Activated CD8-positive, alpha-beta memory T cell treated with anti-CD3 and anti-CD28 coated beads, Interleukin-2, amount 50 U/mL, for 4 hours (primary cell): ENCODE data around the gene FAM163B.
"Not testable (repeated sequence)": the region's sequence is repeated elsewhere in the genome, so short reads cannot be mapped to it uniquely, and the experiment has no call there.

Source experiments
- DNase-seq: peaks from one replicate; pipeline ENCODE4 v3.0.0-alpha.2; 2020

Gene FAM163B

DNA sequence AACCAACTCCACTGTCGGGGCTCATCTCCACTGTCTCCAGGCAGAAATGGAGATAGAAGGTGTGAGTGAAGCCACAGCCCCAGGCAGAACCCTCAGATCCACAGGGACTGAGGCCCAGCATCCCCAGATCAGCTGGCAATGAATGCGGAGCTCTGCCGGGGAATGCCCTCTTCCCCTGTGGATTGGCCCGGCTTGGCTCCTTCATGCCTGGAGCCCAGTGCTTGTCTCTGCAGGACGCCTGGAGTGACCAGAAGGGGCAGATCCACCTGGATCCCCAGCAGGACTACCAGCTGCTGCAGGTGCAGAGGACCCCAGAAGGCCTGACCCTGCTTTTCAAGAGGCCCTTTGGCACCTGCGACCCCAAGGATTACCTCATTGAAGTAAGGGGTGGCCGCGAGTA, 30.4 kb upstream of the FAM163B start:
- DNase-seq = no peak

- DNase-seq = no peak
Observed at GRCh38 chr9:133638711-133639110, 29.5 kb upstream of the FAM163B start.

DNA sequence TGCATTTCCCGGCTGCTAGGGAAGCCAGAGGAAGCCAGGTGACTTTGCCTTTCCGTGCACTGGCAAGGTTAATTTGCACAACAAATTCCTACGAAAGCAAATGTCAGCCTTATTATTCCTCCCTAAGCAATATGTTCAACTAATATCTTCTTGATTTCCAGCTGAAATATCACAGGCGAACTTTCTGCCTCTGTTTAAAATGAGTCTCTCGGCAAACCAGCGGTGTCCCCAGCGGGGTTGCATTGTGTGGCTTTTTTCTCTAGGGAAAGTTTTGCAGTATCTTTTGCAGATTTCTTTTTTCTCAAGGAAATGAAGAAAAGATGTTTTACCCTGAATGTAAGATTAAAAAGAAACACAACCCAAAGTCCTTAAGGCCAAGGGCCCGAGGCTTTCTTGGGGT, 28.9 kb upstream of the FAM163B start:
- no peak for DNase-seq

GRCh38 chr9:133637451-133638055, 28.4 kb upstream of the FAM163B start:
- DNase-seq = no peak

DNA sequence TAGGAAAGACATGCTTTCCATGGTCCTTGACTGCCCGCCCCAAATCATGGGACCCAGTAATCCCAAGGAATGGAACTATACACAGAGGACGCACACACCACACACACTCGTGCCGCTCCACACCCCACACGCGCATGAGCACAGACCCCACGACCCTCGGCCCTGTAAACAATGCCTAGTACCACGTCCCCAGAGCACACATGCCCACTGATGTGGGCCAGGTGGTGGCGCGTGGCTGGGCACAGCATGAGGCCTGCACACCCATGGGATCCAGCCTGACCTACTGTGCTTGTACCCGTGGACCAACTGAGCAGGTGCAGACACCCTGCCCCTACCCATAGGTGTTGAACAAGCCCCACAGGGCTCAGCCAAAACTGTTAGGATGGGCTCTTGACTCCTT, 27.7 kb upstream of the FAM163B start:
- no peak for DNase-seq

- no peak for DNase-seq
Observed at GRCh38 chr9:133635533-133636531, 26.6 kb upstream of the FAM163B start, which contains the start of gene DBH. Gene DBH, plus strand, starts transcription at chr9:133636363. Its CDS starts 9 bp downstream, at chr9:133636372.

- no peak for DNase-seq
Observed at GRCh38 chr9:133635098-133635497, 25.9 kb upstream of the FAM163B start.

DNA sequence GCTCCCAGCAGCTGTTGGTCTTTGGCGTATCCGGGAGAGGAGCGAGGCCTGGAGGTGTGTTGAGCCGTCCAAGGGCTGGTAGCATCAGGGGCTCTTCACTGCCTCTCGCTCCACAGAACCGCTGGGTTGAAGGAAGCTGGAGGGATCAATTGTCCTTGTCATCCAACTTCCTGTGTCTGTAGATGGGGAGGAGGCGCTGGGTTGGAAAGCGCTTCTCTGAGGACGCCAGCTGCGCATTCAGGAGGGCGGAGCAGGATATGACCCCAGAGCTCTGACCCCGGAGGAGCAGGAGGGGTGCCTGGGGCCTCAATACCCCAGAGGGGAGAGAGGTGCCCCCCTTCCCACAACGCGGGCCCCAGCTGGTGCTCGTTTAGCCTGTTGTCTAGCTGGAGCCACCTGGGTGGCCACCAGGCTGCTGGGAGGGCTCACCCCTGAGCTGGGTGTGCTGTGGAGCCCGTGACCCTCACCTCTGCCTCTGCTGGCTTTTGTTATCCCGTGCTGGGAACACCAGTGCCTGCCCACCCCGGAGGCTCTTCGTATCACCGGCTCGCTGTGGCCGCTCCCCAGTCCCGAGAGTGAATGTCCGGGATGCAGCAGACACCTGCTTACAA, 25.0 kb upstream of the FAM163B start:
- no peak for DNase-seq

DNA sequence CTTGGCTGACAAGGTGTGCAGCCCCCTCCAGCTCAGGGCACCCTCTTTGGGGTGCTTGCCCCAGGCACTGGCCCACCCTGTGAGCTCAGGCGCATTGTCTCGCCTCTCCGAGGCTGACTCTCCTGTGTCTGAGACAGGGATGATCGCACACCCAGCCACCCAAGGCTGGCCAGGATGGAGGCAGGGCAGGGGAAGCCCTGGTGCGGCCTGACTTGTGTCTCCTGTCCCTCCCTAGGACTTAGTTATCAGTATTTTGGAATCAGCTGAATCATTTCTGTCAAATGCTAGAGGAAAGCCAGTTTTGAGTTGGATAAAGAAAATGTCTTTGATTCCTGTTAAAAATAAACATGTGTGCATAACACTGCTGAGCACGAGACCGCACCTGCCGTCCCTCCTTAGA, 24.5 kb upstream of the FAM163B start:
- DNase-seq = no peak

- DNase-seq = no peak
Observed at GRCh38 chr9:133632806-133633680, 23.9 kb upstream of the FAM163B start.

GRCh38 chr9:133631111-133631510, 21.9 kb upstream of the FAM163B start:
- DNase-seq = no peak

DNA sequence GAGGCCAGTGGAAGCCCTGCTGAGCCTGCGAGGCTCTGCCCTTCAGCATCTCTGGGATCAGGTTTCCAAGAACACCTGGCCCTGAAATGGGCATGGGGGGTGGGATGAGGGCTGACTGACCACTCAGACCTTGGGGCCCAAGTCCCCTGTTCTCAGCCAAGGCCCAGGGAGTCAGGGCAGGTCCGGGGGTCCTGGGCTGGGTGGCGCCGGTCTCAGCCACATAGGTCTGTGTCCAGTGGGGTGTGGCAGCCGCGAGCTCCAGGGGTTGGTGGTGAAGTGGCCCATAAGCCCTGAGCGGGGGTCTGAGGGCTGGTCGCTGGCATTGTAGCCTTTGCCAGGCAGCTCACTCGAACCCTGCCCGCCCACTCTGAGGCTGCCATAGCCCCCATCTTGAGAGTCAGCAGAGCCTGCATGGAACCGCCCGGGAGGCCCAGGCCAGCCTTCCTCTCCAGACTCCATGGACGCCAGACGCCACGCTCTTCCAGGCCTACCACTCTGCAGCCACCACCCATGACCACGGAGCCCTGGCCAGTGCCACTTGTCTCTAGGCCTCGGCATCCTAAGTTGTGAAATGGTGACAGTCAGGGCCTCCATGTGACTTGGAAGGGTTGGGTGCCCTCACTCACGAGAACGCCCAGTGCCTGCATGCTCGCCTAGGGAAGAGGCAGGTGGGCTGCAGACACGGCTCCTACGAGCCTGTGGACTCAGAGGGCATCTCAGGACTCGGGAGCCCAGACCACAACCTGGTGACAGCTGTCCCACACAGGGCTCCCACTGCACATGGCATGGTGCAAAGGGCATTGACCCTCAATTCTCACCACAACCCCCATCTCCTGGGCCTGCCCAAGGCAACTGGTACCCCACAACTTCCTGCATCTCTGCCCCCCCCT, 20.3 kb upstream of the FAM163B start:
- DNase-seq = no peak

- no peak for DNase-seq
Observed at GRCh38 chr9:133628766-133629165, 19.6 kb upstream of the FAM163B start.

DNA sequence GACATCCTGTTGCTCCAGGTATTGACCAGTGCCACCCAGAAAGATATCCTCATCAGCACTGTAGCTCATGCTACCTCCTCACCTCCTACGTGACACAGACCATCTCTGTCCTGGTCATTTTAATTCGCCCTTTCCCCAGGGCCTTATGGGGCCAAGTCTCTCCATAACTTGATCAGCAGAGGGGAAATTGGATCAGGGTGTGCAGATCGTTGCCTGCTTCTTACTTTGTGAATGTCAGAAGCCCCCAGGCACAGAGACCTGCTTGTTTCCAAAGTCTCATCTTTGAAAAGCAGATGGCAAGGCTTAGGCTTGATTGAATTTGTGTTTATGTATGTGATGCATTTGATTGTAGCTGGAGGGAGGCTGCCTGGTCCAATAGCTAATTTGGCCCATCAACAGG, 18.2 kb upstream of the FAM163B start:
- no peak for DNase-seq

DNA sequence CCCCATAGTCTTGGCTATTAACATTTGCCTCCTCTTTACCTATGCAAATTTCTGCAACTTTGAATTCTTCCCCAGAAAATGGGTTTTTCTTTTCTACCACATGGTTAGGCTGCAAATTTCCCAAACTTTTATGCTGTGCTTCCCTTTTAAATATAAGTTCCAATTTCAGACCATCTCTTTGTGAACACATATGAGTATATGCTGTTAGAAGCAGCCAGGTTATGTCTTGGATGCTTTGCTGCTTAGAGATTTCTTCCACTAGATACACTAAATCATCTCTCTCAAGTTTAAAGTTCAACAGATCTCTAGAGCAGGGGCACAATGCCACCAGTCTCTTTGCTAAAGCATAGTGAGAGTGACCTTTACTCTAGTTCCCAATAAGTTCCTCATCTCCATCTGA, 16.8 kb upstream of the FAM163B start:
- not testable (repeated sequence) for DNase-seq

DNA sequence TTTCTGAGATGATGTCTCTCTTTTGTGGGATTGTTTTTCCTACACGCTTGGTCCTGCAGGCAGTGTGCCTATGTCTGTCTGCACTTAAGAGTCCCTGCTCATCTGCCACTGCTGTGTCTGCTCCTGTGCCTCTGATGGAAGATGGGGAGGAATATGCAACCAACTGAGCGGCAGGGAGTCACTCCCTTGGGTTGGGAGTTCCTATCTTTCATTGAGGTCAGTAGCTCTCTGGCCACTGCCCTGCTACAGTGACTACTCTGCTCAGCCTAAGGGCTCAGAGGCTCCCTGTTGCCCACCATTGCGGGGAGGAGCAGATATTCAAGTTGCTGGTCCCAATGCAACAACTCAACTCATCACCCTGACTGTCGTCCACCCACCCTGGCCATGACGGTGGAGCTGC, 13.4 kb upstream of the FAM163B start:
- no peak for DNase-seq

- DNase-seq = no peak
Observed at GRCh38 chr9:133621725-133622267, 12.6 kb upstream of the FAM163B start.

DNA sequence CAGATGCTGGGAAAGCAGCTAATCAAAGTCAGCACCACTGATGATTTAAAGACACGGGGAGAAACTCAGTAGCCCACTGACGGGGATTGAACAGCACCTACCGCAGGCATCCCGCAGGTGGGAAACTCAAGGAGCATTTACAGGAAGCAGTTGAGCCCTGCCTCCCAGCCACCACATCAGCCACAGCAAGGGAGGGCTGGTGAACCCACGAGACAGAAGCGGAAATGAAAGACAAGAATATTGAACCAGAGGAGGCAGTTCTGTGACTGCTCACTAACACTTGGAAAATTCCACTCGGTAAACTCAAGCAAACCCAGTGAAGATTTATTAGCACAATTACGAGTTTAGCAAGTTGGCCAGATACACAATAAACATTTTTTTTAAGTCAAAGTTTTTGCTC, 10.6 kb upstream of the FAM163B start:
- peak; percentile 48 for DNase-seq

DNA sequence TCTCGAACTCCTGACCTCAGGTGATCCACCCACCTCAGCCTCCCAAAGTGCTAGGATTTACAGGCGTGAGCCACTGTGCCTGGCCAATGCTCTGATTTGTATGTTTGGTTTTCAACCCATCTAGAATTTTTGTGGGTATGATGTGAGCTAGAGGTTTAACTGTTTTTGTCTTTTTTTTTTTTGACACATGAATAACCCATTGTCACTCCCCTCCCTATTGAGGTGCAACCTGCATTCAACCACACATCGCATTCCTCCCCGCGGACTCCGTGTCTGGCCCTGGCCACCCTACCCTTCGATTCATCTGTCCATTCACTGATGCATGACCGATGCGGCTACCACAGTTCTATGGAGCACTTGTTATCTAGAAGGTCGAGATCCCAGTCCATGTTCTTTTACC, 9.5 kb upstream of the FAM163B start:
- no peak for DNase-seq

DNA sequence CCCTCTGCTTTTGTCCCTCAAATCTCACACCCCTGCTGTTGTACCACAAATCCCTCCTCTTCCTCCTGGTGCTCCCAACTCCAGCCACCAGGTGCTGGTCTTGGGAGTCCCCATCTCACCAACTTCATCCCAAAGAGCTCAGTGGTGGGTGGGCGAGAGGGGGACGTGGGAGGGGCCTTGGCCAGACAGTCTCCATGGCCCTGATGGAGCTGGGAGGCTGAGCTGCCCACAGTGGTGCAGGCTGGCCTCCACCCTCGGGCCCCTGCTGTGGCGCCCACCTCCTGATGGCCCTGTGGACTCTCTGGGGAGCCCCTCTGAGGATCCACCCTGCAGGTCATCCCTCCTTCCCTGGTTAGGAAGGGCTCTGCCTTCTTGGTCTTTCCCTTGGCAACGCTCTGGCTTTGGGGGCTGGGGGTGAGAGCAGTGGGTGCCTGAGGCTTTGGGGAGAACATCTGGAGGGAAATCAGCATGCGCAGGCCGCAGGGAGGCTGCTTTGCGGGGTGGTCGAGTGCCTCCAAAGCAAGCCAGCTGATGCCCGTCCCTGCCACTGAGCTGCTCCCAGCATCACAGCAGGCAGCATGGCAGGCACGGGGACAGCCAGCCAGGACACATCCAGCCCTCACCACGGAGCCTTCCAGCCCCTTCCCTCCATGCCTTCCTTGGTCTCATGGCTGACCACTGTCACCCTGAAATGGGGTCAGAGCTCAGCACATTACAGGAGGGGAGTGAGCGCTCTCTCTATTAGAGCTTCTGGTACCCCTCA, 7.6 kb upstream of the FAM163B start:
- DNase-seq = no peak
